Transverse colon (tissue), 4 donors: ENCODE data around the gene RTKN2. TPM values are rescaled to one million over a fixed set of nuclear protein-coding genes. Genes with fewer than 3 reads are reported as not detected.

Experiments used
- DNase-seq: peaks from one replicate; pipeline ENCODE4 v3.0.0-alpha.2; 2019
- H3K27ac ChIP-seq, 4 donors: fragments of 200-600 bp; sonication (generic); 2 replicates each; pipeline ENCODE4 v1.5.1; 2016 to 2018; ENCODE audit warnings: inconsistent platforms in 4 of 4
- H3K27me3 ChIP-seq: fragments of 200-600 bp; sonication (generic); 2 replicates; pipeline ENCODE4 v1.5.1; 2017; ENCODE audit warnings: inconsistent platforms
- H3K36me3 ChIP-seq, 4 donors: fragments of 200-600 bp; sonication (generic); 2 replicates each; pipeline ENCODE4 v1.5.1; 2017 to 2019; ENCODE audit warnings: inconsistent platforms in 4 of 4
- H3K4me1 ChIP-seq, 4 donors: fragments of 200-600 bp; sonication (generic); 2 replicates each; pipeline ENCODE4 v1.5.1; 2017 to 2020; ENCODE audit warnings: inconsistent platforms in 4 of 4
- H3K4me3 ChIP-seq, 4 donors: fragments of 200-600 bp; sonication (generic); 1 replicate in 1 of 4; 2 replicates in 3 of 4; pipeline versions ENCODE4 v1.5.1 to v1.6.1; 2017 to 2019; ENCODE audit warnings: inconsistent platforms in 4 of 4
- H3K9me3 ChIP-seq, 2 donors: fragments of 200-600 bp; sonication (generic); 2 replicates each; pipeline ENCODE4 v1.5.1; 2017 to 2019; ENCODE audit warnings: inconsistent platforms in 2 of 2
- EP300 ChIP-seq: sonication (generic); formaldehyde crosslinking; IDR thresholded peaks from one replicate; pipeline ENCODE4 v1.6.1; 2017; ENCODE audit warnings: antibody characterized with exemption, low read depth
- POLR2A ChIP-seq: fragments of 450-650 bp; IDR thresholded peaks from one replicate; pipeline ENCODE4 v1.6.1; 2016; ENCODE audit warnings: antibody characterized with exemption, mild to moderate bottlenecking, moderate library complexity
- POLR2AphosphoS5 ChIP-seq, 3 donors: sonication (generic); formaldehyde crosslinking; IDR thresholded peaks; one replicate each; pipeline ENCODE4 v1.6.1; 2016; ENCODE audit warnings: antibody characterized with exemption in 3 of 3
- WGBS, 2 donors: methylation state at CpG; one replicate each; pipeline ENCODE4 v1.1.5; 2018; ENCODE audit warnings: low coverage in 1 of 2; 5-methylcytosine and 5-hydroxymethylcytosine counted together
- in situ Hi-C, 4 donors: fragments of 200-750 bp; cut with MboI; loops; one replicate each; pipeline versions ENCODE4 v1.15.0 to v1.15.1; 2017; ENCODE audit warnings: low sequenced_read_pairs in 3 of 4, low pct_ligation_motif_present in 1 of 4, low pct_unique_long_range_greater_than_20kb in 1 of 4
- intact Hi-C: fragments of 100-400 bp; cut with DNase I; formaldehyde crosslinking; loops from one replicate; pipeline ENCODE4 v1.15.1; 2023; ENCODE audit warnings: low total_unique reads
- total RNA-seq, 4 donors: library from RNA; depleted of rRNA; stranded (reverse); fragments of >200 nt; gene quantifications; one replicate each; pipeline ENCODE4 v1.1.0, GENCODE V29; 2016
- TF ChIP-seq, protein P1 (sequence below), 5 experiments: fragments of 200-600 bp in 3 of 5; fragments of 450-650 bp in 2 of 5; sonication (generic) in 3 of 5; IDR thresholded peaks; 1 replicate in 2 of 5; 2 replicates in 3 of 5; pipeline ENCODE4 v1.5.1; 2016 to 2017; ENCODE audit warnings: antibody characterized with exemption in 5 of 5, inconsistent platforms in 3 of 5, mild to moderate bottlenecking in 2 of 5, moderate library complexity in 1 of 5

RTKN2 gene, protein sequence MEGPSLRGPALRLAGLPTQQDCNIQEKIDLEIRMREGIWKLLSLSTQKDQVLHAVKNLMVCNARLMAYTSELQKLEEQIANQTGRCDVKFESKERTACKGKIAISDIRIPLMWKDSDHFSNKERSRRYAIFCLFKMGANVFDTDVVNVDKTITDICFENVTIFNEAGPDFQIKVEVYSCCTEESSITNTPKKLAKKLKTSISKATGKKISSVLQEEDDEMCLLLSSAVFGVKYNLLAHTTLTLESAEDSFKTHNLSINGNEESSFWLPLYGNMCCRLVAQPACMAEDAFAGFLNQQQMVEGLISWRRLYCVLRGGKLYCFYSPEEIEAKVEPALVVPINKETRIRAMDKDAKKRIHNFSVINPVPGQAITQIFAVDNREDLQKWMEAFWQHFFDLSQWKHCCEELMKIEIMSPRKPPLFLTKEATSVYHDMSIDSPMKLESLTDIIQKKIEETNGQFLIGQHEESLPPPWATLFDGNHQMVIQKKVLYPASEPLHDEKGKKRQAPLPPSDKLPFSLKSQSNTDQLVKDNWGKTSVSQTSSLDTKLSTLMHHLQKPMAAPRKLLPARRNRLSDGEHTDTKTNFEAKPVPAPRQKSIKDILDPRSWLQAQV
- total RNA-seq = 1 to 10 TPM in 1 of 4 donors, under 1 TPM in 2, not detected in 1; under 0.01 to 2.7 (median 0.68) TPM

DNA sequence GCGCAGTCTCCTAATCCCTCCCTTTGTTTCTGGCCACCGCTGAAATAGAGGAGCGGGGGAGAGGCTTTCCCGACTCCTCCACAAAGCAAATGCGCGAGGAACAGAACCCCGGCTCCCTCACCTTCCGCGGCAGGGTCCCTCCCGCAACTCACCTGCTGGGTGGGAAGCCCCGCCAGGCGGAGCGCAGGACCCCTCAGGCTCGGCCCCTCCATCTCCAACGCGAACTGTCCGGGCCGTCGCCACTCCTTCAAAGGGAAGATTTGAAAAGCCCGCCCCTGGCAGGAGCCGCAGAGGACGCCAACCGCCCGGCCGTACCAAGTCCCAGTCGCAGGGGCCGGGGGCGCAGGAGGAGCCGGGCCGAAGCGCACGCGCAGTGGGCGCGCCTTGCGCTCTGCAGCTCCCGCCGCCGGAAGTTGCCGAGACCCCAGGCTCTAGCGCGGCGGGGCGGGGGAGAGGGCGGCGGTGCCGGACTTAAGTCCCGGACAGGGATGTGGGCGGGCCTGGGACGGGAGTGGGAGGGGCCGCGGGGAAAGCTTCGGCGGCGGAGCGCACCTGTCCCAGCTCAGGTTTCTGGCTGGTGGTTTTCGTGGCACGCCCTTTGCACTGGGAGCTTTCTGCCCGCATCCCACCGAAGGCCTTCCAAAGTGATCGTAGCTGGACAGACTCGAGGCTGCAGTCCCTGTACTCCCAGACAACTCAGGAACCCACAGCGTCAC, at the start of gene RTKN2:
TSS of gene RTKN2 (minus strand) at position 446 of the 716 bp plus-strand sequence. CDS start at position 212, 234 bp downstream.
- Histone ChIP-seq H3K4me3 (peak within 1 kb of the TSS; percentile 56 to 74 (median 67)), H3K36me3 (no peaks in the 10 kb centered on the region), H3K27me3 (no peaks in the 10 kb centered on the region), H3K4me1 (peaks cover 0 to 18% (median 8%) of the 10 kb centered on the region in 4 donors), H3K9me3 (no peaks in the 10 kb centered on the region), H3K27ac (peak within 1 kb of the TSS in 3 of 4 donors; percentile 53 to 77 (median 60))
- TF ChIP-seq, protein P1, sequence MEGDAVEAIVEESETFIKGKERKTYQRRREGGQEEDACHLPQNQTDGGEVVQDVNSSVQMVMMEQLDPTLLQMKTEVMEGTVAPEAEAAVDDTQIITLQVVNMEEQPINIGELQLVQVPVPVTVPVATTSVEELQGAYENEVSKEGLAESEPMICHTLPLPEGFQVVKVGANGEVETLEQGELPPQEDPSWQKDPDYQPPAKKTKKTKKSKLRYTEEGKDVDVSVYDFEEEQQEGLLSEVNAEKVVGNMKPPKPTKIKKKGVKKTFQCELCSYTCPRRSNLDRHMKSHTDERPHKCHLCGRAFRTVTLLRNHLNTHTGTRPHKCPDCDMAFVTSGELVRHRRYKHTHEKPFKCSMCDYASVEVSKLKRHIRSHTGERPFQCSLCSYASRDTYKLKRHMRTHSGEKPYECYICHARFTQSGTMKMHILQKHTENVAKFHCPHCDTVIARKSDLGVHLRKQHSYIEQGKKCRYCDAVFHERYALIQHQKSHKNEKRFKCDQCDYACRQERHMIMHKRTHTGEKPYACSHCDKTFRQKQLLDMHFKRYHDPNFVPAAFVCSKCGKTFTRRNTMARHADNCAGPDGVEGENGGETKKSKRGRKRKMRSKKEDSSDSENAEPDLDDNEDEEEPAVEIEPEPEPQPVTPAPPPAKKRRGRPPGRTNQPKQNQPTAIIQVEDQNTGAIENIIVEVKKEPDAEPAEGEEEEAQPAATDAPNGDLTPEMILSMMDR (IDR thresholded peaks at IDR 0.05) = no peak
- no peak for TF ChIP-seq EP300
- TF ChIP-seq POLR2AphosphoS5 (IDR thresholded peaks at IDR 0.05) = no peak
- peak; percentile 24 for TF ChIP-seq POLR2A
- 1% methylated on average over 53 of the region's 63 CpGs; no CpG with 5 or more reads in 1 of the 2 donors for WGBS, 2 donors
- intact Hi-C loops = no loop called here
- peak; percentile 87 for DNase-seq
- in situ Hi-C loops = no loop called here

DNA sequence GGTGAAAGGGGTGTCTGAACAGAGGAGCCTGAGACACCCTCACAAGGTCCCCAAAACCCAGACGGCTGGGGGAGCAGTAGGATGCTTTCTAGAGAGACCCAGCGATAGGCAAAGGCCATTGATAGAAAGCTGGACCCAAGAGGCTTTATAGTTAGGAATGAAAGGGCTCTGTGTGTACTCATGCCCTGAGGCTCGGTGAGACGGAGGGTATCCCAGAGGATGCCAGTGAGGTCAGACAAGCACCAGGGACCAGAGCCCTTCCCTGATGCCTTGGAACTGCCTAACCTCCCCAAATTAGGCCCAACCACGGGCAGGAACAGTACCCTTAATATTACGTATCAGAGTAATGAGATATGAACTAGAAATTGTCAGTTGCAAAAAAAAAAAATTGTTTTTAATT, 48.6 kb upstream of the RTKN2 start:
- TF ChIP-seq POLR2A = no peak
- no peak for TF ChIP-seq EP300
- TF ChIP-seq POLR2AphosphoS5 (IDR thresholded peaks at IDR 0.05) = no peak
- TF ChIP-seq, protein P1 (IDR thresholded peaks at IDR 0.05) = no peak
- H3K4me3 ChIP-seq = no peak overlapping the region
- no peak for DNase-seq
- H3K36me3 ChIP-seq = no peaks in the 10 kb centered on the region
- no peaks in the 10 kb centered on the region for H3K9me3 ChIP-seq
- intact Hi-C loops = no loop called here
- in situ Hi-C loops = no loop called here
- H3K4me1 ChIP-seq = no peaks in the 10 kb centered on the region
- no peak overlapping the region for H3K27ac ChIP-seq
- WGBS, 2 donors = 74 to 90% methylated on average over 2 to 6 of the region's 6 CpGs
- H3K27me3 ChIP-seq = no peaks in the 10 kb centered on the region

DNA sequence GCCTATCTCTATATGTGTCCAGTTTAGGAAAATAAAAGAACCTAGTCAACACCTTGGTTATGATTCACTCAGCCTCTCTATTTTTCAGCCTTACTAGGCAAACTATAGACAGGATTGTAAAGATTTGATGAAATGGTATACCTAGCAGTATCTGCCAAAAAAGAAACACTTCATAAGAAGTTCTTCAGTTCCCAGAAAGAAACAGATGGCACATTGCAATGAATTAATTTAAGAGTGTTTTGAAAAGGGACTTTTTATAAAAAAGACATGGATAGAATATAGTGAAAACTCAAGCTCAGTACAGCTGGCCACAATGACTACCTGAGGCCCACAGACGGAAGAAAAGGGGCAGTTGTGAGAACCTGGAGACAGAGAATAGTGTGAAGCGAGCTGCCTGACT, 40.6 kb upstream of the RTKN2 start:
- TF ChIP-seq EP300 (no peak), POLR2A (no peak), POLR2AphosphoS5 (IDR thresholded peaks at IDR 0.05) (no peak)
- TF ChIP-seq, protein P1 (IDR thresholded peaks at IDR 0.05) = no peak
- Histone ChIP-seq H3K36me3 (no peaks in the 10 kb centered on the region), H3K27me3 (no peaks in the 10 kb centered on the region), H3K4me3 (no peak overlapping the region), H3K9me3 (no peaks in the 10 kb centered on the region), H3K4me1 (no peaks in the 10 kb centered on the region), H3K27ac (no peak overlapping the region)
- DNase-seq = no peak
- in situ Hi-C loops = no loop called here
- 79 to 83% methylated on average over 2 of the region's 2 CpGs for WGBS, 2 donors
- intact Hi-C loops = no loop called here

DNA sequence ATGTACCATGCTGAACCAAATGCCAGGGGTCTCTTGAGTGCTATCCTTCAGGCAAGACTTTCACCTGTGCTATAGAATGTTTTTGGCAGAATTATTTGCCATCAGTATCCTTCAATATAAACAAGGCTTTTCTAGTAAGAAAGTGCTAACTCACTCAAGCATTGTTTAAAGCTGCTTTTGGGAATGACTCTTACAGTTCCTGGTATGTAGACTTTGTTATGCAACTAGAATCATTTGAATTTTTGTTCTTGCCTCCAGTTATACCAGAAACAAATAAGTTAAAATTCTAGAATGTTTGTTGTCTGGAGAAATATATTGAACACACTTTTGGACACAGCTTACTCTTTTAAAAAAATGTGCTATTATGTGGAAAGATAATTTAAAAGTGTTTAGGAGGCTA, 39.5 kb upstream of the RTKN2 start:
- no peaks in the 10 kb centered on the region for H3K4me1 ChIP-seq
- no peak for DNase-seq
- no peak overlapping the region for H3K4me3 ChIP-seq
- H3K27ac ChIP-seq = no peak overlapping the region
- in situ Hi-C loops (no loop called here), intact Hi-C loops (no loop called here)
- no peaks in the 10 kb centered on the region for H3K9me3 ChIP-seq
- H3K36me3 ChIP-seq = no peaks in the 10 kb centered on the region
- no peaks in the 10 kb centered on the region for H3K27me3 ChIP-seq
- TF ChIP-seq POLR2A = no peak
- TF ChIP-seq POLR2AphosphoS5 (IDR thresholded peaks at IDR 0.05) = no peak
- no peak for TF ChIP-seq EP300
- TF ChIP-seq, protein P1 (IDR thresholded peaks at IDR 0.05) = no peak
